ENCODE results near the gene P2RX7. TPM values are rescaled to one million over a fixed set of nuclear protein-coding genes. Genes with fewer than 3 reads are reported as not detected.

P2RX7 gene
- total RNA-seq, 2 donors from 2014 or later, result 1.4 to 11.8 TPM

DNA sequence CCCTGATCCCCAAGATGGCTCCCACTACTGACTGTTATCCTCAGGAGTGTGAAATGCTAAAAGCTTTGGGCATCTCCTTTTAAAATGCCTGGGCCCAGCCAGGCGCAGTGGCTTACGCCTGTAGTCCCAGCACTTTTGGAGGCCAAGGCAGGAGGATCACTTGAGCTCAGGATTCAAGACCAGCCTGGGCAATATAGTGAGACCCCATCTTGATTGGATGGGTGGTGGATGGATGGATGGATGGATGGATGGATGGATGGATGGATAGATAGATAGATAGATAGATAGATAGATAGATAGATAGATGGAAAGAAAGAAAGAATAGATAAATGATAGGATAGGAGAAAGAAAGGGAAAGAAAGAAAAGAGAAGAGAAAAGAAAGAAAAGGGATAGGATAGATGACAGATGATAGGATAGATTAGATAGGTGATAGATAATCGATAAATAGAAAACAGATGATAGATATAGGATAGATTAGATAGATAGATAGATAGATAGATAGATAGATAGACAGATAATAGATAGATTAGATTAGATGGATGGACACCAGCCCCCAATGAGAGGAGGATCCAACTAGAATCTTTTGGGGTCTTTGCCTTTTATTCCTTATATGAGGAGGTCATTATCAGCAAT, 86.8 kb downstream of the P2RX7 start:
- Histone ChIP-seq H3K36me3 (no peaks in the 10 kb centered on the region), H3K27me3 (replicated peaks; ENCODE audit: insufficient read depth) (no peaks in the 10 kb centered on the region), H3K27ac (no peak overlapping the region), H3K4me1 (replicated peaks) (no peaks in the 10 kb centered on the region), H3K9me3 (no peaks in the 10 kb centered on the region), H3K4me3 (no peak overlapping the region)
- 90% methylated on average over 3 of the region's 3 CpGs for WGBS
- DNase-seq (ENCODE audit: low spot score), result no peak
- TF ChIP-seq POLR2A (IDR thresholded peaks at IDR 0.05) (no peak), POLR2AphosphoS5 (IDR thresholded peaks at IDR 0.05) (no peak)
- TF ChIP-seq, protein P1, sequence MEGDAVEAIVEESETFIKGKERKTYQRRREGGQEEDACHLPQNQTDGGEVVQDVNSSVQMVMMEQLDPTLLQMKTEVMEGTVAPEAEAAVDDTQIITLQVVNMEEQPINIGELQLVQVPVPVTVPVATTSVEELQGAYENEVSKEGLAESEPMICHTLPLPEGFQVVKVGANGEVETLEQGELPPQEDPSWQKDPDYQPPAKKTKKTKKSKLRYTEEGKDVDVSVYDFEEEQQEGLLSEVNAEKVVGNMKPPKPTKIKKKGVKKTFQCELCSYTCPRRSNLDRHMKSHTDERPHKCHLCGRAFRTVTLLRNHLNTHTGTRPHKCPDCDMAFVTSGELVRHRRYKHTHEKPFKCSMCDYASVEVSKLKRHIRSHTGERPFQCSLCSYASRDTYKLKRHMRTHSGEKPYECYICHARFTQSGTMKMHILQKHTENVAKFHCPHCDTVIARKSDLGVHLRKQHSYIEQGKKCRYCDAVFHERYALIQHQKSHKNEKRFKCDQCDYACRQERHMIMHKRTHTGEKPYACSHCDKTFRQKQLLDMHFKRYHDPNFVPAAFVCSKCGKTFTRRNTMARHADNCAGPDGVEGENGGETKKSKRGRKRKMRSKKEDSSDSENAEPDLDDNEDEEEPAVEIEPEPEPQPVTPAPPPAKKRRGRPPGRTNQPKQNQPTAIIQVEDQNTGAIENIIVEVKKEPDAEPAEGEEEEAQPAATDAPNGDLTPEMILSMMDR (IDR thresholded peaks at IDR 0.05), result no peak
- intact Hi-C loops (cut with DNase I), result no loop called here

DNA sequence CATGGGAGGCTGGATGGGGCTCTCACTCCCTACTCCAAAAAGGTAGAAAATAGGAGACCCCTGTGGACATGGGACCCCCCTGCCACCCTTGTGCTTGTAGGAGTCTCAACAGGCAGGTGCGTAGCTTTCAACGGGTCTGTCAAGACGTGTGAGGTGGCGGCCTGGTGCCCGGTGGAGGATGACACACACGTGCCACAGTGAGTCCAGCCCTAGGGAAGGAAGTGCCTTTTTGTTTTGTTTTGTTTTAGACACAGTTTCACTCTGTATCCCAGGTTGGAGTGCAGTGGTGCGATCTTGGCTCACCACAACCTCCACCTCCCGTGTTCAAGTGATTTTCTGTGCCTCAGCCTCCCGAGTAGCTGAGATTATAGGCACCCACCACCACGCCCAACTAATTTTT, 90.2 kb downstream of the P2RX7 start:
- 93% methylated on average over 10 of the region's 10 CpGs for WGBS
- H3K27ac ChIP-seq, result no peak overlapping the region
- no peak overlapping the region for H3K4me3 ChIP-seq
- no peaks in the 10 kb centered on the region for H3K36me3 ChIP-seq
- no peak for DNase-seq (ENCODE audit: low spot score)
- intact Hi-C loops (cut with DNase I), result no loop called here
- no peaks in the 10 kb centered on the region for H3K27me3 ChIP-seq (replicated peaks; ENCODE audit: insufficient read depth)
- TF ChIP-seq POLR2A (IDR thresholded peaks at IDR 0.05) (no peak), POLR2AphosphoS5 (IDR thresholded peaks at IDR 0.05) (no peak)
- TF ChIP-seq, protein P1 (IDR thresholded peaks at IDR 0.05), result no peak
- peaks cover 3% of the 10 kb centered on the region for H3K4me1 ChIP-seq (replicated peaks)
- H3K9me3 ChIP-seq, result no peaks in the 10 kb centered on the region

DNA sequence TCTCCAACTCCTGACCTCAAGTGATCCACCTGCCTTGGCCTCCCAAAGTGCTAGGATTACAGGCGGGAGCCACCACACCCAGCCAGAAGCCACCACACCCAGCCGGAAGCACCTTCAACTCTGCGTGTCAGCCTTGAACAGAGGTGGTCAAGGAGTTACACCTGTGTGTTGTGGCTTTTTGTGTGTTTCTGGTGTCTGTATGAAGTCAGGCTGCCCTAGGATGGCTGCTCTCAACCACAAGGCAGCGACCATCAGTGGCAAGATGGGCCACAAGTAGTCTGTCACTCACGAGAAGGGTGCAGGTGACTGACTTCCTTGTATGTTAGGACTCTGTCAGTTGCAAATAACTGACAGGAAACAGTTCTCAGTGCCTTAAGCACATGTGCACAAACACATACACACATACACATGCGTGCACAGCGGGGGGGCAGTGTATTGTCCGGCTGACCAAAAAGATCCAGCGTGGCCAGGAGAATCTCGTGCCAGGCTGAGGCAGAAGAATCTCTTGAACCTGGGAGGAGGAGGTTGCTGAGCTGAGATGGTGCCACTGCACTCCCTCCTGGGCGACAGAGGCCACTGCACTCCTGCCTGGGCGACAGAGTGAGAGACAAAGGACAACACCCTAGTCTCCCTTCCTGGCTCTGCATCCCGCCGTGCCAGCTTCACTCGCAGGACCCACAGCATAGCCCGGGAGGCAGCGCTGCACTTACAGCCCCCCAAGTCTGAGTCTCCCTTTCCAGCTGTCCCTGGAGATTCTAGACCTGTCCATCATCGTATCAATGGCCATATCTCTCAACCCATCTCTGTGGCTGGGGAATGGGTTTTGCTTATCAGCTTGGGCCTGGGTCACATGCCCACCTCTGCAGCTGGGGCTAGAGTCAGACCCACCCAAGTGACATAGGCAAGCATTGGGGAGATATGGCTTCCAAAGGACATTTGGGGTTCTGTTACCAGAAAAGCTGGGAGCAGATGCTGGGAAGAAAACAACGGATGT, 90.9 kb downstream of the P2RX7 start:
- intact Hi-C loops (cut with DNase I), result no loop called here
- Histone ChIP-seq H3K27me3 (replicated peaks; ENCODE audit: insufficient read depth) (no peaks in the 10 kb centered on the region), H3K4me3 (no peak overlapping the region), H3K4me1 (replicated peaks) (peaks cover 3% of the 10 kb centered on the region), H3K27ac (no peak overlapping the region), H3K36me3 (no peaks in the 10 kb centered on the region), H3K9me3 (no peaks in the 10 kb centered on the region)
- TF ChIP-seq POLR2AphosphoS5 (IDR thresholded peaks at IDR 0.05) (no peak), POLR2A (IDR thresholded peaks at IDR 0.05) (no peak)
- TF ChIP-seq, protein P1 (IDR thresholded peaks at IDR 0.05), result no peak
- no peak for DNase-seq (ENCODE audit: low spot score)
- WGBS, result 91% methylated on average over 19 of the region's 19 CpGs

DNA sequence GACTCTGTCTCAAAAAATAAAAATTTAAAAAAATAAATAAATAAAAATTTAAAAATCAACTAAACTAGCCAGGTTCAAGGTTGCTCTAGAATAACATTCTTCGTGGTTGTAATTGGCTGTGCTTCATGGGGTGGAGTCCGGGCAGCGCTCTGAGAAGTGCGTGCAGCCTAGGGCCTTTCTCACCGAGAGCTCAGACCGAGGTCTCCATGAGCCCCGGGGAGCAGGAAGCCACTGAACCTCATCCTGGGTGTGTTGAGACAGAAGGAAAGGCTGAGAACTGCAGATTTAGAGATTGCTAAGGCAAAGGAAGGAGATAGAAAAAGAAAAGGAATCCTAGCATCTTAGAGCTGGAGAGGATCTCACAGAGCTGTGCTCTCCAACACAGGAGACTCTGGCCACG, 91.9 kb downstream of the P2RX7 start:
- Histone ChIP-seq H3K4me1 (replicated peaks) (peaks cover 3% of the 10 kb centered on the region), H3K36me3 (no peaks in the 10 kb centered on the region), H3K4me3 (no peak overlapping the region), H3K9me3 (no peaks in the 10 kb centered on the region), H3K27ac (no peak overlapping the region), H3K27me3 (replicated peaks; ENCODE audit: insufficient read depth) (no peaks in the 10 kb centered on the region)
- TF ChIP-seq, protein P1 (IDR thresholded peaks at IDR 0.05), result no peak
- TF ChIP-seq POLR2AphosphoS5 (IDR thresholded peaks at IDR 0.05), result no peak
- no peak for TF ChIP-seq POLR2A (IDR thresholded peaks at IDR 0.05)
- intact Hi-C loops (cut with DNase I), result no loop called here
- no peak for DNase-seq (ENCODE audit: low spot score)
- 84% methylated on average over 8 of the region's 8 CpGs for WGBS

All from prostate gland (tissue), 2 donors.